ENCODE results near the gene PRAMEF14.
"Not testable (repeated sequence)": the region's sequence is repeated elsewhere in the genome, so short reads cannot be mapped to it uniquely, and the experiment has no call there.

The PRAMEF14 gene

DNA sequence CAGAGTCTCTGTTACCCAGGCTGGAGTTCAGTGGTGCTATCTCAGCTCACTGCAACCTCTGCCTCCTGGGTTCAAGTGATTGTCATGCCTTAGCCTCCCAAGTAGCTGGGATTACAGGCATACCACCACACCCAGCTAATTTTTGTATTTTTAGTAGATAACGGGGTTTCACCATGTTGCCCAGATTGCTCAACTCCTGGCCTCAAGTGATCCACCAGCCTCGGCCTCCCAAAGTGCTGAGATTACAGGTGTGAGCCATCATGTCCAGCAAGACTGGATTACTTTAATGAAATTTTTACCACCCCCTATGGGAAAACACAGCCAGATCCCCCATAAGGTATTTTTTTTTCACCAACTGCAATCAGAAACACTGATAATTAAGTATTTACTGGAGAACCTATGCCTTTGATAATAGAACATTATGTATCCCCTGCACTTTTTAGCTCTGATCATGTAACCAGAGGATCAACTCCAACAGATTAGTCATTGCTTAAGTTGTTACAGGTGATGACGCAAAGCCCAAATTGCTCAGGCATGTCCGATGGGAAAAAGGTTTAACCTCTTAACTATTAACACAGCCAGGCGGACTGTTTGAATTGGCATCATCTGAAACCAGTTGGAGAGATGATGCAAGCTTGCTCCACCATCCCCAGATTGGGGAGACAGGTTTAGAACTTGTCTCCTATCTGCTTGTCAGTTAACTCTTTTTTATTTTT, 49.6 kb downstream of the PRAMEF14 start:
- not testable (repeated sequence) for H3K4me3 ChIP-seq (ENCODE audit: control insufficient read depth, low read depth, low read length); DNase-seq (ENCODE audit: low read depth)

All from AG09309 (cell line).